GM12892 (cell line): ENCODE measurements around the gene TRABD2B.

Experiments
- POLR2A ChIP-seq: IDR thresholded peaks from 2 replicates; pipeline ENCODE4 v1.6.1; 2011; ENCODE audit warnings: low read depth, low read length, control low read depth
- POLR2AphosphoS5 ChIP-seq: IDR thresholded peaks from 2 replicates; pipeline ENCODE4 v1.6.1; 2011; ENCODE audit warnings: low read depth, low read length, control low read depth

DNA sequence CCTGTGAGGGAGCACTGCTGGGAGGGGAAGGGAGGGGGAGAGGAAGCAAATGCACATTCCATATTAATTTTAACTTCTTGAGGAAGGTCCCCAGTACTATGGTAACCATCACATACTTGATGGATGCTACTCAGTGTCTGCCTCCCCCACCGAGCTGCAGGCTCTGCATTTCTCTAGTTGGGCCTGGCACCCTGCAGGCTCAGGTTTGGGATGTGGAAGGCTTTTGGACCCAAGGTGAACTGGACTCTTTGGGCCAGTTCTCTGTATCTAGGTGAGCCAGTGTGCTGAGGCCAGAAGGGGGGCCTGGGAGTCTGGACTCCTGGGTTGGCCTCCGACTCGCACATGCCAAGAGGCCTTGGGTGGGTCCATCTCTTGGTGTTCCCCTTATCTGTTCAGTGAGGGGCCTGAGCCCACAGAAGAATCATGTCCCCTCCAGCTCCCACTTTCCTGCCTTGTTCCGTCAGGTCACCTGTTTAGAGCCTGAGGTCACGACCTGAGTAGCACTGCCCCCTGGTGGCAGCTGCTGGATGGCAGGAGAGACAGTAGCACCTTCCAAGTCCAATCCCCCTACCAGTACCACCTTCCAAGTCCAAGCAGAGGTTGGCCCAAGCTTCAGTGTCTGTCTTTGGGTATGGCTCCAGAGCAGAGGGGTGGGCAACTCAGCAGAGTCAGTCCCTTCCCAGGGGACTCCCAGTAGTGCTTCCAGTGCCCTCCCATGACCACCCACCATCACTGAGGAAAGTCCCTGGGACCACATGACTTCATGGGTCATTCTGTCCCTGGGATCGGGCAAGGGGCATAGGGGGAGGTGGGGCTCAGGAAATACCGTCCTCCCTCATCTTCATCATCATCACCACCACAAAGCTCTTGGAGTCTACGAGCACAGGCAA lies 241.8 kb downstream of the TRABD2B start:
- TF ChIP-seq POLR2A (no peak), POLR2AphosphoS5 (no peak)
